IMR-90 (cell line): ENCODE measurements around the gene CCNDBP1. TPM values are rescaled to one million over a fixed set of nuclear protein-coding genes. Genes with fewer than 3 reads are reported as not detected.

ENCODE experiments used
- ATAC-seq: fragments of 200-7000 bp; cut with Tn5 transposase; 2 replicates; pipeline ENCODE4 v1.9.1; 2020; ENCODE audit warnings: low read depth, mild to moderate bottlenecking, moderate library complexity
- BruUV-seq: library from RNA; stranded (reverse); fragments of 400-500 nt; replicated peaks from 2 replicates; lab custom pipeline; 2021; lab: Mats Ljungman, UMichigan
- CTCF ChIA-PET: fragments of 300-600 bp; formaldehyde crosslinking; extraction: SDS; loops from one replicate; lab custom pipeline; 2021; ENCODE audit warnings: antibody characterized with exemption; lab: Yijun Ruan, JAX
- POLR2A ChIA-PET: fragments of 300-600 bp; sonication (Branson Sonifier 250); formaldehyde crosslinking; loops from one replicate; lab custom pipeline; 2022; ENCODE audit warnings: antibody characterized with exemption; ENCODE audit not compliant: unreplicated experiment; lab: Charles Lee
- DNase-seq: peaks from one replicate; pipeline ENCODE4 v3.0.0; 2013
- H2AFZ ChIP-seq: replicated peaks from 2 replicates; pipeline ENCODE3; 2013; ENCODE audit warnings: low read length, mild to moderate bottlenecking; ENCODE audit not compliant: poor library complexity
- H2AK5ac ChIP-seq: 2 replicates; pipeline ENCODE4 v1.6.1; 2013; ENCODE audit warnings: low read depth, low read length, inconsistent platforms
- H2AK9ac ChIP-seq: replicated peaks from 2 replicates; pipeline ENCODE3; 2013; ENCODE audit warnings: mild to moderate bottlenecking, low read depth, low read length, moderate library complexity; ENCODE audit not compliant: poor library complexity
- H2BK120ac ChIP-seq: 2 replicates; pipeline ENCODE4 v1.6.1; 2013; ENCODE audit warnings: low read depth, low read length, inconsistent platforms
- H2BK15ac ChIP-seq: 3 replicates; pipeline ENCODE4 v1.6.1; 2013; ENCODE audit warnings: low read depth, low read length, inconsistent platforms
- H2BK20ac ChIP-seq: 2 replicates; pipeline ENCODE4 v1.6.1; 2013; ENCODE audit warnings: low read depth, mild to moderate bottlenecking, inconsistent platforms, low read length, moderate library complexity
- H2BK5ac ChIP-seq: 2 replicates; pipeline ENCODE4 v1.6.1; 2013; ENCODE audit warnings: mild to moderate bottlenecking, low read depth, low read length, inconsistent platforms; ENCODE audit not compliant: poor library complexity, severe bottlenecking
- H3K14ac ChIP-seq: replicated peaks from 2 replicates; pipeline ENCODE4 v1.6.1; 2013; ENCODE audit warnings: low read depth, low read length, inconsistent platforms
- H3K18ac ChIP-seq: 2 replicates; pipeline ENCODE4 v1.6.1; 2013; ENCODE audit warnings: low read depth, low read length, control low read depth
- H3K23ac ChIP-seq: 2 replicates; pipeline ENCODE4 v1.6.1; 2013; ENCODE audit warnings: low read depth, low read length, inconsistent platforms
- H3K27ac ChIP-seq: 2 replicates; pipeline ENCODE4 v1.5.1; 2013; ENCODE audit warnings: mild to moderate bottlenecking, control low read depth, low read length; ENCODE audit not compliant: insufficient read depth
- H3K27me3 ChIP-seq: 2 replicates; pipeline ENCODE4 v1.6.1; 2013; ENCODE audit warnings: low read length; ENCODE audit not compliant: control insufficient read depth, insufficient read depth
- H3K36me3 ChIP-seq: 2 replicates; pipeline ENCODE4 v1.6.1; 2013; ENCODE audit warnings: low read length, mixed read lengths; ENCODE audit not compliant: control insufficient read depth, insufficient read depth
- H3K4ac ChIP-seq: 2 replicates; pipeline ENCODE4 v1.6.1; 2013; ENCODE audit warnings: low read depth, low read length, inconsistent platforms
- H3K4me1 ChIP-seq: 2 replicates; pipeline ENCODE4 v1.6.1; 2013; ENCODE audit warnings: low read length, mixed read lengths; ENCODE audit not compliant: control insufficient read depth, insufficient read depth
- H3K4me2 ChIP-seq: 2 replicates; pipeline ENCODE4 v1.6.1; 2013; ENCODE audit warnings: low read depth, mild to moderate bottlenecking, control low read depth, low read length, moderate library complexity
- H3K4me3 ChIP-seq: 2 replicates; pipeline ENCODE4 v1.5.1; 2013; ENCODE audit warnings: low read depth, mild to moderate bottlenecking, control low read depth, low read length, moderate library complexity; ENCODE audit not compliant: insufficient read depth
- H3K56ac ChIP-seq: 2 replicates; pipeline ENCODE4 v1.6.1; 2013; ENCODE audit warnings: low read length, inconsistent platforms; ENCODE audit not compliant: insufficient read depth; ENCODE audit errors: extremely low read depth
- H3K79me1 ChIP-seq, 2 experiments: 2 replicates each; pipeline ENCODE4 v1.6.1; 2013; ENCODE audit warnings: low read length in 2 of 2, inconsistent platforms in 1 of 2, low read depth in 1 of 2
- H3K9ac ChIP-seq: 2 replicates; pipeline ENCODE4 v1.6.1; 2013; ENCODE audit warnings: low read depth, low read length, control low read depth
- H3K9me1 ChIP-seq: 2 replicates; pipeline ENCODE4 v1.6.1; 2013; ENCODE audit warnings: low read length, inconsistent platforms; ENCODE audit not compliant: insufficient read depth
- H3K9me3 ChIP-seq: 2 replicates; pipeline ENCODE4 v1.6.1; 2013; ENCODE audit warnings: low read length; ENCODE audit not compliant: control insufficient read depth, insufficient read depth
- H4K20me1 ChIP-seq: 2 replicates; pipeline ENCODE4 v1.6.1; 2013; ENCODE audit warnings: low read length, inconsistent platforms; ENCODE audit not compliant: insufficient read depth
- H4K5ac ChIP-seq: 2 replicates; pipeline ENCODE4 v1.6.1; 2013; ENCODE audit warnings: mild to moderate bottlenecking, low read depth, low read length, control low read depth
- H4K8ac ChIP-seq, 2 experiments: 2 replicates each; pipeline ENCODE4 v1.6.1; 2013; ENCODE audit warnings: low read depth in 2 of 2, low read length in 2 of 2, control low read depth in 1 of 2, inconsistent platforms in 1 of 2
- H4K91ac ChIP-seq: 2 replicates; pipeline ENCODE4 v1.6.1; 2013; ENCODE audit warnings: low read depth, low read length, inconsistent platforms; ENCODE audit not compliant: insufficient read depth
- BHLHE40 ChIP-seq: fragments of 150-350 bp; IDR thresholded peaks from 2 replicates; pipeline ENCODE4 v1.6.1; 2016; ENCODE audit warnings: mild to moderate bottlenecking, low read depth, low read length
- CEBPB ChIP-seq: IDR thresholded peaks from 2 replicates; pipeline ENCODE4 v1.6.1; 2012; ENCODE audit warnings: low read depth, low read length, improper control_type of control experiment
- CHD1 ChIP-seq: IDR thresholded peaks from 2 replicates; pipeline ENCODE4 v1.6.1; 2012; ENCODE audit warnings: low read depth, low read length, improper control_type of control experiment
- FOS ChIP-seq: fragments of 150-350 bp; IDR thresholded peaks from 2 replicates; pipeline ENCODE4 v1.6.1; 2016; ENCODE audit warnings: low read depth, low read length
- MAZ ChIP-seq: IDR thresholded peaks from 2 replicates; pipeline ENCODE4 v1.6.1; 2012; ENCODE audit warnings: low read depth, mild to moderate bottlenecking, low read length, improper control_type of control experiment, moderate library complexity, borderline replicate concordance
- MXI1 ChIP-seq: IDR thresholded peaks from 2 replicates; pipeline ENCODE4 v1.6.1; 2012; ENCODE audit warnings: low read depth, mild to moderate bottlenecking, low read length, moderate library complexity, borderline replicate concordance
- RAD21 ChIP-seq: IDR thresholded peaks from 2 replicates; pipeline ENCODE4 v1.6.1; 2012; ENCODE audit warnings: low read length, improper control_type of control experiment
- RCOR1 ChIP-seq: IDR thresholded peaks from 2 replicates; pipeline ENCODE4 v1.6.1; 2012; ENCODE audit warnings: mild to moderate bottlenecking, low read length, improper control_type of control experiment; ENCODE audit not compliant: insufficient replicate concordance
- RFX5 ChIP-seq: IDR thresholded peaks from 2 replicates; pipeline ENCODE4 v1.8.0; 2012; ENCODE audit warnings: low read depth, mild to moderate bottlenecking, low read length, moderate library complexity
- SMC3 ChIP-seq: fragments of 150-350 bp; IDR thresholded peaks from 2 replicates; pipeline ENCODE4 v1.6.1; 2016; ENCODE audit warnings: low read depth, mild to moderate bottlenecking, antibody characterized with exemption, low read length, moderate library complexity
- WGBS, 2 experiments: methylation state at CpG; one replicate each; pipeline versions ENCODE4 v1.1.5 to v1.1.7; 2013; ENCODE audit warnings: missing lambda C conversion rate in 2 of 2; ENCODE audit not compliant: insufficient read length in 1 of 2; ENCODE audit errors: extremely low coverage in 2 of 2; 5-methylcytosine and 5-hydroxymethylcytosine counted together
- dilution Hi-C: fragments of 300-500 bp; cut with HindIII; formaldehyde crosslinking; loops from one replicate; pipeline ENCODE4 v1.14.3; 2018; ENCODE audit warnings: low sequenced_read_pairs; ENCODE audit not compliant: unreplicated experiment
- in situ Hi-C: fragments of 300-500 bp; cut with MboI; formaldehyde crosslinking; loops from 3 replicates; pipeline ENCODE4 v1.14.3; 2019; ENCODE audit warnings: low sequenced_read_pairs, inconsistent platforms, mixed read lengths
- intact Hi-C: fragments of 100-400 bp; cut with micrococcal nuclease; formaldehyde crosslinking; loops from 2 replicates; pipeline ENCODE4 v1.10.0; 2022
- polyA plus RNA-seq, 3 experiments: library from polyadenylated mRNA; depleted of rRNA; stranded (reverse); fragments of >200 nt; gene quantifications; 2 replicates each; pipeline ENCODE4 v1.2.3, GENCODE V29; 2012; ENCODE audit warnings: low replicate concordance in 1 of 3
- total RNA-seq: library from RNA; depleted of rRNA; stranded (reverse); fragments of >200 nt; gene quantifications from 2 replicates; pipeline ENCODE4 v1.2.3, GENCODE V29; 2012
- TF ChIP-seq, protein P1 (sequence below): fragments of 150-350 bp; IDR thresholded peaks from 2 replicates; pipeline ENCODE4 v1.6.1; 2017; ENCODE audit warnings: mild to moderate bottlenecking, antibody characterized with exemption, low read length, low read depth
- TF ChIP-seq, protein P2 (sequence below): fragments of 150-350 bp; IDR thresholded peaks from 2 replicates; pipeline ENCODE4 v1.6.1; 2016; ENCODE audit warnings: low read depth, mild to moderate bottlenecking, low read length, moderate library complexity, borderline replicate concordance
- TF ChIP-seq, protein P3 (sequence below): conservative IDR thresholded peaks from 2 replicates; pipeline ENCODE4 v1.5.1; 2012; ENCODE audit warnings: mild to moderate bottlenecking, low read depth, low read length, improper control_type of control experiment

The CCNDBP1 gene
- total and polyA plus RNA-seq, 2 of the 4 experiments (the other 2 are of a cell fraction) = 34.9 to 40.3 TPM

DNA sequence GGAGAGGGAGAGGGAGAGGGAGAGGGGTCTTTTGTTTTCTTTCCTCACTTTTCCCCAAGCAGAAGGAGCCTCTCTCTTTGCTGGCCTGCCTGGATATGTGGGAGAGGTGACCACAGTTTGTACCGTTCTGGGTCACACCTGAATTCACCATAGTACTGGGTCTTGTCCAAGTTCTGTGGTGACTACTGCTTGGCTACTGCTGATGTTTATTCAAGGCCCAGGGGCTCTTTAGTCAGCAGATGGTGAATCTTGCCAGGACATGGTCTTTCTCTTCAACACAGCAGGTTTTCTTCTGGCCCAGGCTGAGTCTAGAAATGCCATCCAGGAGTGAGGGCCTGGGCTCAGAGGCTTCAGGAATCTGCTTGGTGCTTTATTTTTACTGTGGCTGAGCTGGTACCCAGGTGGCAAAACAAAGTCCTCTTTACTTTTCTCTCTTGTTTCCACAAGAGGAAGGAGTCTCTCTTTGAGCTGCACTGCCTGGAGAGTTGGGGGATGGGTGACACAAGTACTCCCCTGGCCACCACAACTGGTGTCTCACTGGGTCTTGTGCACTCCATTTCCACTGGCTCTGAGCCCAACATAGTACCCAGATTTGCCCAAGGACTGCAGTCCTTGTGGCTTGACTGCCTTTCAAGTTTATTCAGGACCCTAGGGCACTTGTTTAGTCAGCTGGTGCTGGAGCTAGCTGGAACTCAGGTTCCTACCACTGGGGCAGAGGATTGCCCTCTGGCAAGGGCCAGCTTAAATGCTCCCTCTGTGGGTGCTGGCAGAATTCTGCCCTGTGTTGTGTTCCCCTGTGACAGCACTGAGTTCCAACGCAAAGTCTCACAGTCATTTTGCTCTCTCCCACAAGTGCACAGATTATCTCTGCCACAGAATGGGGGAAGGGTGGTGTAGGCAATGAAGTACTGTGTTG lies 16.8 kb upstream of the CCNDBP1 start:
- Histone ChIP-seq H2BK15ac (no peak overlapping the region), H3K9me1 (peaks cover 7% of the 10 kb centered on the region), H3K9ac (no peak overlapping the region), H2AK5ac (peak overlapping the region; percentile 37; the same call in 1 of the 2 replicates), H3K23ac (no peak overlapping the region), H3K4me1 (peaks cover 6% of the 10 kb centered on the region), H3K4me3 (no peak overlapping the region), H2BK20ac (peak overlapping the region; percentile 27; the same call in 1 of the 2 replicates), H3K79me1 (0 out of 4 replicates have a peak, but pooled peaks cover 0 to 3% of the 10 kb centered on the region in 2 experiments), H4K20me1 (no peaks in the 10 kb centered on the region), H2AK9ac (peak overlapping the region; percentile 44), H4K5ac (no peak overlapping the region), H3K18ac (no peak overlapping the region), H3K56ac (no peak overlapping the region), H3K4ac (0 out of 2 replicates have a peak overlapping the region, but pooled peaks have one; percentile 4), H4K8ac (peak overlapping the region in 1 of 2 experiments; percentile 19; a peak in 1 of 4 replicates), H2BK5ac (peak overlapping the region; percentile 0), H3K27me3 (no peaks in the 10 kb centered on the region), H3K14ac (no peak overlapping the region), H4K91ac (no peak overlapping the region), H2AFZ (peak overlapping the region; percentile 52), H3K36me3 (peaks cover 1% of the 10 kb centered on the region; the same call in 1 of the 2 replicates), H3K4me2 (no peak overlapping the region), H2BK120ac (no peak overlapping the region; the same call in 1 of the 2 replicates), H3K27ac (no peak overlapping the region), H3K9me3 (no peaks in the 10 kb centered on the region)
- ChIA-PET CTCF (no interaction called here), POLR2A (no interaction called here)
- in situ Hi-C loops = no loop called here
- no CpG with 5 or more reads among the region's 2 CpGs for WGBS, 2 experiments
- dilution Hi-C loops = no loop called here
- no TSS peak for BruUV-seq
- ATAC-seq = peak; percentile 75
- intact Hi-C loops = no loop called here
- peak; percentile 81 for DNase-seq
- no peak for TF ChIP-seq CEBPB
- TF ChIP-seq, protein P1, sequence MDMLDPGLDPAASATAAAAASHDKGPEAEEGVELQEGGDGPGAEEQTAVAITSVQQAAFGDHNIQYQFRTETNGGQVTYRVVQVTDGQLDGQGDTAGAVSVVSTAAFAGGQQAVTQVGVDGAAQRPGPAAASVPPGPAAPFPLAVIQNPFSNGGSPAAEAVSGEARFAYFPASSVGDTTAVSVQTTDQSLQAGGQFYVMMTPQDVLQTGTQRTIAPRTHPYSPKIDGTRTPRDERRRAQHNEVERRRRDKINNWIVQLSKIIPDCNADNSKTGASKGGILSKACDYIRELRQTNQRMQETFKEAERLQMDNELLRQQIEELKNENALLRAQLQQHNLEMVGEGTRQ = no peak
- TF ChIP-seq, protein P2, sequence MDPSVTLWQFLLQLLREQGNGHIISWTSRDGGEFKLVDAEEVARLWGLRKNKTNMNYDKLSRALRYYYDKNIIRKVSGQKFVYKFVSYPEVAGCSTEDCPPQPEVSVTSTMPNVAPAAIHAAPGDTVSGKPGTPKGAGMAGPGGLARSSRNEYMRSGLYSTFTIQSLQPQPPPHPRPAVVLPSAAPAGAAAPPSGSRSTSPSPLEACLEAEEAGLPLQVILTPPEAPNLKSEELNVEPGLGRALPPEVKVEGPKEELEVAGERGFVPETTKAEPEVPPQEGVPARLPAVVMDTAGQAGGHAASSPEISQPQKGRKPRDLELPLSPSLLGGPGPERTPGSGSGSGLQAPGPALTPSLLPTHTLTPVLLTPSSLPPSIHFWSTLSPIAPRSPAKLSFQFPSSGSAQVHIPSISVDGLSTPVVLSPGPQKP = no peak
- no peak for TF ChIP-seq RAD21
- TF ChIP-seq MAZ = no peak
- no peak for TF ChIP-seq CHD1
- TF ChIP-seq FOS = no peak
- TF ChIP-seq RCOR1 = no peak
- no peak for TF ChIP-seq RFX5
- TF ChIP-seq, protein P3, sequence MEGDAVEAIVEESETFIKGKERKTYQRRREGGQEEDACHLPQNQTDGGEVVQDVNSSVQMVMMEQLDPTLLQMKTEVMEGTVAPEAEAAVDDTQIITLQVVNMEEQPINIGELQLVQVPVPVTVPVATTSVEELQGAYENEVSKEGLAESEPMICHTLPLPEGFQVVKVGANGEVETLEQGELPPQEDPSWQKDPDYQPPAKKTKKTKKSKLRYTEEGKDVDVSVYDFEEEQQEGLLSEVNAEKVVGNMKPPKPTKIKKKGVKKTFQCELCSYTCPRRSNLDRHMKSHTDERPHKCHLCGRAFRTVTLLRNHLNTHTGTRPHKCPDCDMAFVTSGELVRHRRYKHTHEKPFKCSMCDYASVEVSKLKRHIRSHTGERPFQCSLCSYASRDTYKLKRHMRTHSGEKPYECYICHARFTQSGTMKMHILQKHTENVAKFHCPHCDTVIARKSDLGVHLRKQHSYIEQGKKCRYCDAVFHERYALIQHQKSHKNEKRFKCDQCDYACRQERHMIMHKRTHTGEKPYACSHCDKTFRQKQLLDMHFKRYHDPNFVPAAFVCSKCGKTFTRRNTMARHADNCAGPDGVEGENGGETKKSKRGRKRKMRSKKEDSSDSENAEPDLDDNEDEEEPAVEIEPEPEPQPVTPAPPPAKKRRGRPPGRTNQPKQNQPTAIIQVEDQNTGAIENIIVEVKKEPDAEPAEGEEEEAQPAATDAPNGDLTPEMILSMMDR = no peak
- TF ChIP-seq SMC3 = no peak
- TF ChIP-seq MXI1 = no peak
- no peak for TF ChIP-seq BHLHE40
